Dermis blood vessel endothelial cell (primary cell): Measurements from ENCODE around the gene KIRREL2. TPM values are rescaled to one million over a fixed set of nuclear protein-coding genes. Genes with fewer than 3 reads are reported as not detected.
"Not testable (repeated sequence)": the region's sequence is repeated elsewhere in the genome, so short reads cannot be mapped to it uniquely, and the experiment has no call there.

ENCODE experiments used
- DNase-seq: peaks from one replicate; pipeline ENCODE4 v3.0.0; 2010
- total RNA-seq: library from RNA; depleted of rRNA; stranded (reverse); fragments of >200 nt; gene quantifications from 2 replicates; pipeline ENCODE4 v1.2.3, GENCODE V29; 2014

Gene KIRREL2
- total RNA-seq, 1 donor from 2014 or later = not detected

DNA sequence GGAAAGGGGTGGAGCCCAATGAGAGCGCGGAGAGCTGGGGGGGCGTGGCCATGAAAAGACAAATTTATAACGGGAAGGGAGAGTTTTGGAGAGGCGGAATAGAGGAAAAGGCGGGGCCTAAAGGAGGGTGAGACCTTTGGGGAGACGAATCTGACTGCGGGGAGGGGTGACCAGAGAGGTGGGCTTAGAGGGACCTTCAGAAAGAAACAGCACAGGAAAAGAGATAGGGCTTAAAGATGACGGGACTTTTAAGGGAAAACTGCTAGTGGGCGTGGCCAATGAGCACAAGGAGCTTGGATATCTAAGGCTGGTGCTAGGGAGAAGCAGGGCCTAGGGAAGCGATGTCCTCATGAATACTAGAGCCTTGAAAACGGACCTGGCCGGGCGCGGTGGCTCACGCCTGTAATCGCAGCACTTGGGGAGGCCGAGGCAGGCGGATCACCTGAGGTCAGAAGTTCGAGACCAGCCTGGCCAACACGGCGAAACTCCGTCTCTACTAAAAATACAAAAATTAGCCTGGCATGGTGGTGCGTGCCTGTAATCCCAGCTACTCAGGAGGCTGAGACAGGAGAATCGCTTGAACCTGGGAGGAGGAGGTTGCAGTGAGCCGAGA, 13.5 kb downstream of the KIRREL2 start:
- DNase-seq = not testable (repeated sequence)

DNA sequence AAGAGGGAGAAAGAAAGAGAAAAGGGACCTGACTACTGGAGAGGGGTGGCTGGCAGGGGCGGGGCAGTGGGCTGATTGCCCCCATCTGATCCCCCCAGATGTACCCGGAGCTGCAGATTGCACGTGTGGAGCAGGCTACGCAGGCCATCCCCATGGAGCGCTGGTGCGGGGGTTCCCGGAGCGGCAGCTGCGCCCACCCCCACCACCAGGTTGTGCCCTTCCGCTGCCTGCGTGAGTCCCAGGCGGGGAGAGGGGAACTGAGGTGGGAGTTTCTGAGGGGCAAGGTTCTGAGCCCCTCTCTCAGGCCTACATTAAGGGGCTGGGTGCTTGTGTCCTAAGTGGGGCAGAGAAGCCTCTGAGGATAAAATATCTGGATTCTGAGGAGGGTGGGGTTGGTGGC, 14.1 kb downstream of the KIRREL2 start:
- DNase-seq = no peak

- DNase-seq = no peak
Observed at GRCh38 chr19:35871611-35872010, 14.9 kb downstream of the KIRREL2 start.

DNA sequence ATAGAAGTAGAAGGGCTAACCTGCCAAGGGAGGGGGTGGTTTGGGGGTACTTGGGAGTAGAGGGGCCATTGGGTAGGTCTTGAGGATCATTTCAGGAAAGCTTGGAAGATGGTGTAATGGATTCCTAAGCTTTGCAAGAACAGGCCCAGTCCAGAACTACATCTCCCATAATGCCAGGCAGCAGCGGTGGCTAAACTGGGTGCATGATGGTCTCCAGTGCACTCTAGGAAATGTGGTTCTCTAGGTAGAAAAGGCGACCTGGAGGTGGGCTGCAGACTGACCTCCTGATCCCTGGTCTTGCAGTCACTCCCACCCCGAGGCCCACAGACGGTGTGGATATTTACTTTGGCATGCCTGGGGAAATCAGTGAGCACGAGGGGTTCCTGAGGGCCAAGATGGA, 15.5 kb downstream of the KIRREL2 start:
- DNase-seq = no peak

GRCh38 chr19:35874392-35874930, 17.8 kb downstream of the KIRREL2 start:
- DNase-seq = no peak

DNA sequence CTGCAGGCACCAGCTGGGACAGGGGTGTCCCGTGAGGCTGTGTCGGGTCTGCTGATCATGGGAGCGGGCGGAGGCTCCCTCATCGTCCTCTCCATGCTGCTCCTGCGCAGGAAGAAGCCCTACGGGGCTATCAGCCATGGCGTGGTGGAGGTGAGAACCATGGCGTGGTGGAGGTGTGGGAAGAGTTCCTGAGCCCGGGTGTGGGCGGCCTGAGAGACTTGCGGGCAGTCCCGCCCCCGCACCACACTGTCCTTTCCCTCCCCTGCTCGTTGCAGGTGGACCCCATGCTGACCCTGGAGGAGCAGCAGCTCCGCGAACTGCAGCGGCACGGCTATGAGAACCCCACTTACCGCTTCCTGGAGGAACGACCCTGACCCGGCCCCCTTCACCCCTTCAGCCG, 22.4 kb downstream of the KIRREL2 start:
- DNase-seq = no peak

DNA sequence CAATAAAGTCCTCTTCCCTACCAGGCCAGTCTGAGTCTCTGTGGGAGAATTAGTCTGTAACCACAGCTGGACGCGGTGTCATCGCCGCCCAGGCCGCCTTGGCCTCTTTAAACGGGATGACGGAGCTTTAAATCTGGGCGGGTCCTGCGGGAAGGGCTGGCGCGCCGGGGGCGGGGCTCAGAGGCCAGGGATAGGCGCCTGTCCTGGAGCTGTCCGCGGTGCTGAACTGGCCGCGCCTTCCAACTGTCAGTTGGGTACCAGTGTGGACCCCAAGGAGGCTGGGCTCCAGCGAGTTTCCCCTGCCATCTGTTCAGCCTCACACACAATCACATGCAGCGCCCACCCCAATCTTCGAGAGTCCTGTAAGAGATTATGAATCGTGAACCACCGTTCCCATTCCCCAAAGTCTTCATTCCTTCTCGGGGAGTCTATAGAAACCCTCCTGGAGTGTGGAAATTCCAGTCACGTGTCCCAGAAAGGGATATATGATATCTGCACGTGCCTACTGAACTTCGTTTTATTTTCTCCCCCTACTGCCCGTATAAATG, 23.1 kb downstream of the KIRREL2 start:
- DNase-seq = peak; percentile 85

DNA sequence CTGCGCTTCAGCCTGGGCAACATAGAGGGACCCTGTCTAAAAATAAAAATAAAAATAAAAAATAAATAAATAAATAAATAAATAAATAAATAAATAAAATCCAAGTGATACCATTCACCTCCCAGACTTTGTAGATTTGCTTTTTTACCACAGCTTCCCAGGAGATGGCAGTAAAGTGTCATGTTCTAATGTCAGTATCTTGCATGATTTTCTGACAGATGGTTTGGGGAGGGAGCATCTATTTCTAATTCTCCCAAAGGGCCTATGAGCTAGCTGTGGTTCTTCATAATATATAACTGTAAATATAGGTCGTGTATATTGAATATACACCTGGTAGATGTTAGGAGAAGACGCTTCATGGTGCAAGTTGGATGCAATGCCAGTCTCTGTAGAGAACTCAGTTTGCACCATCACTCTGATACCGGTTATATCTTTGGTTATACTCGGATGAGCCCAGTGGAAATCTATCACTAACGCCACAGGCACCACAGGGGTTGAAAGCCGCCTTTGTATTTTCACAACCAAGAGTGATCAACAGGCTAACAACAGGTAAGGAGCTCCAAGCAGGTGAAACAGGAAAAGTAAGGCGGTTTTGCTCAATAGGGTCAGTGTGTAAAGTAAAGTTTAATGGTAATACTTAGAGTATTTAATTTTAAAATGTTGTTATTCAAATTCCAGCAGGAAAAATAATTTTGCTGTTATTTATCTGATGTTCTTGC, 25.6 kb downstream of the KIRREL2 start:
- peak; percentile 83 for DNase-seq

DNA sequence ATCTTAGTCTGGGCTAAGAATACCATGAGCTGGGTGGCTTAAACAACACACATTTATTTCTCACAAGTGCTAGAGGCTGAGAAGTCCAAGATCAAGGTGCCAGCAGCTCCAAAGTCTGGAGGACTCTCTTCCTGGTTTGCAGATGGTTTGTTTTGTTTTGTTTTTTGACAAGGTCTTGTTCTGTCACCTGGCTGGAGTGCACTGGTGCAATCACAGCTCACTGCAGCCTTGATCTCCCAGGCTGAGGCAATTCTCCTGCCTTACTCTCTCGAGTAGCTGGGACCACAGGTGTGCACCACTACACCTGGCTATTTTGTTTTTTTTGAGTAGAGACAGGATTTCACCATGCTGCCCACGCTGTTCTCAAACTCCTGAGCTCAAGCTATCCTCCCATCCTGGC, 27.2 kb downstream of the KIRREL2 start:
- DNase-seq = no peak

GRCh38 chr19:35885225-35885738, 28.6 kb downstream of the KIRREL2 start:
- no peak for DNase-seq

GRCh38 chr19:35885904-35886303, 29.2 kb downstream of the KIRREL2 start:
- no peak for DNase-seq

- DNase-seq = no peak
Observed at GRCh38 chr19:35887197-35887596, 30.5 kb downstream of the KIRREL2 start.

DNA sequence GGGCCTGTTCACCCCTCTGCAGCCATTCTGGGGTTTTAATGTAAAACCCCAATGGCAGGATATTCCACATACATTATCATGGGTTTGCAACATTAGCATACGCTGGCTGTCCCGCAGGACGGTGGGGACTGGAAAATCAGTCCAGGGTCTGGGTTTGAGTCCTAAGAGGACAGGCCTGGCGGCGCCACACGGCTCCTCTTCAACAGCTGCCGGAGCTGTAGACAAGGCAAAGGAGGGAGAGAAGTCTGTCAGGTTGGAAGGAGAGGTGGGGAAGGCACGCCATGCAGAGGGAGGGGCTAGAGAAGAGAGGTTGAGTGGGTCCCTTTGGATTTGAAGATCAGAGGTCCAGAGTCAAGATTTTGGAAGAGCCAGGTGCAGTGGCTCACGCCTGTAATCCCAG, 31.7 kb downstream of the KIRREL2 start:
- DNase-seq = no peak

DNA sequence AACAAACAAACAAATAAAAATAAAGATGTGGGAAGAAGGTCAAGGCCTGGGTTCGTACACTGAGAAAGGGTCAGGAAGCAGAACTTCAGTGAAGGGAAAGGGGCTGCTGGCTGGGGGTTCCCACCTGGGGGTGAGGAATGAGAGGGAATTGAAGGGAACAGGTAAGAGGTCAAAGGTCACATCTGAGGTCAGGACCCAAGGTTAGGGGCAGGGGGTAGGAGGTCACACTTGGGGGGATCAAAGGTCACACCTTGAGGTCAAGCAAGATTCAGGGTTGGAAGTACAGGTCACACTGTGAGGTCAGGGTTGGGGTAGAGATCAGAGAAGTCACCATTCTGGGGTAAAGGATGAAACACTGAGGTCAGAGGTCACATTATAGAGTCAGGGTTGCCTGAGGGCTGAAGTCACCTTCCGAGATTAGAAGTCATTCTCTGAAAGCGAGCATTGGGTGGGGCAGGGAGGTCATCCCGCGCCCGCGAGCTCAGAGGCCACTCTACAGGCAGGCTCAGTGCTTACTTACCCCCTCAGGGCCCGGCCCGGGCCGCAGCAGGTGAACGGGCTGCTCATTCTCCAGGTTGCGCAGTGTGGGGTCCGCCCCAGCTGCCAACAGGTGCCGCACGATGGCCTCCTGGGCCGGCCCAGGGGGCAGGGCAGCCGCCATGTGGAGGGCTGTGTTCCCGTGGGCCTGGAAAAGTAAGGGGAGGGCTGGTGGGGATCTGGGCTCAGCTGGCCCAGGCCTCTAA, 32.8 kb downstream of the KIRREL2 start:
- DNase-seq = no peak

DNA sequence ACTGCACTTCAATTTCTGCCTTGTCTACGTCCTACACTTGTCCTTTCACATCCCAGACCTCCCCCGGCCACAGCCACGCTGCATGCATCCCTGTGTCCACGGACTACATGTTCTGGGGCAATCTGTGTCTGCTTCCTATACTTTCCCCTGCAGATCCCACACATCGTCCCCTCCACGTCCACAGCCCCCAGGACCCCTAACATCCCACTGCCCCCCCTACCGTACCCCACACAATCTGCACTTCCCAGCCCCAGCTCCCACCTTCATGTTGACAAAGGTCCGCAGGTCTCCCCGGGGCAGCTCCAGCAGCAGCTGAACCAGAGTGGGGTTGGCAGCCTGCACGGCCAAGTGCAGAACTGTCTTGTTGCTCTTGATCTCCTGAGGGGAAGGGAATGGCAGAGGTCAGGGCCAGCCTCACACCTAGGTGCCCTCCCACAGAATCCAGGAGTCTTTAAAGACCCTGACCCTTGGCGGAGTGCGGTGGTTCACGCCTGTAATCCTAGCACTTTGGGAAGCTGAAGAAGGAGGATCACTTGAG, 33.5 kb downstream of the KIRREL2 start:
- no peak for DNase-seq

DNA sequence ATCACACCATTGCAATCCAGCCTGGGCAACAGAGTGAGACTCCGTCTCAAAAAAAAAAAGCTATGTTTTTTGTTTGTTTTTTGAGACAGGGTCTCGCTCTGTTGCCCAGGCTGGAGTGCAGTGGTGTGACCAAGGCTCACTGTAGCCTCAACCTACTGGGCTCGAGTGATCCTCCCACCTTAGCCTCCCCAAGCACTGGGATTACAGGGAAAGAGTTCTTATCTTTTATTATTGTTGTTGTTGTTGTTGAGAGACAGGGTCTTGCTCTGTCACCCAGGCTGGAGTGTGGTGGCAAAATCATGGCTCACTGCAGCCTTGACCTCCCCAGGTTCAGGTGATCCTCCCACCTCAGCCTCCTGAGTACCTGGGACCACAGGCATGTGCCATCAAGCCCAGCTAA, 35.1 kb downstream of the KIRREL2 start:
- DNase-seq = not testable (repeated sequence)

- no peak for DNase-seq
Observed at GRCh38 chr19:35894342-35894741, 37.6 kb downstream of the KIRREL2 start.

DNA sequence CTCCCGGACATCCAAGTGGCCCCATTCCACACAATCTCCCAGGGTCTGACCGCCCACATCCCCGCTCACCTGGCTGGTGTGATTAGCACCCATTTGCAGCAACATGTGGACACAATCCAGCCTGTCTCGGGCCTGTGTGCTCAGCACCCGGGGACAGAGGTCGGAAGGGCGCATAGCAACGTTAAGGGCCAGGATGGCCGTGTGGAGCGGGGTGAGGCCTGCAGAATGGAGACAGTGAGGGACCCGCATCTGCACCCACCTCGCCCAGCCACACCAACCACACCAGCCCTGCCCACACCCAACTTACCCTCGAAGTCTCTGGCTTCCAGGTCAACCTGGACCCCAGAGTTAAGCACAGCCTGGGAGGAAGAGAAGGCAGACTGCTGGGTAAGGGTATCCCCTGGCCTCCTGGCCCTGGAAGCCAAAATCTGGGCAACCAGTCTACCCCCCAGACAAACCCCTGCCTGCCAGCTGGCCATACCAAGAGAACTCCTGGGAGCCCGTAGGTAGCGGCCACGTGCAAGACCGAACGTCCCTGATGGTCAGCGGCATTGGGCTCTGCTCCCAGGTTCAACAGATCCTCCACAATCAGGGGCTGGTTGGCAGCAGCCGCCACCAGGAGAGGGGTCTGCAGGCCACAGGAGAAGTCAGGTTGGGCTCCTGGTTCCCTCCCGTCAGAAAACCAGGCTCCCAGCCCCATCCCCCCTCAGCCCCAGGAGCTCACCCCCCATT, 39.4 kb downstream of the KIRREL2 start:
- no peak for DNase-seq

GRCh38 chr19:35896643-35897040, 39.9 kb downstream of the KIRREL2 start:
- no peak for DNase-seq

- no peak for DNase-seq
Observed at GRCh38 chr19:35897706-35898451, 41.2 kb downstream of the KIRREL2 start.

- no peak for DNase-seq
Observed at GRCh38 chr19:35898499-35898809, 41.7 kb downstream of the KIRREL2 start.
